Left ventricle myocardium inferior (tissue), 1 donor: ENCODE data around the gene CUL1. TPM values are rescaled to one million over a fixed set of nuclear protein-coding genes. Genes with fewer than 3 reads are reported as not detected.

Experiments
- DNase-seq: peaks from one replicate; pipeline ENCODE4 v3.0.0-alpha.2; 2020
- H3K27ac ChIP-seq: fragments of 200-600 bp; replicated peaks from 2 replicates; pipeline ENCODE4 v1.8.0; 2021
- H3K27me3 ChIP-seq: fragments of 200-600 bp; 2 replicates; pipeline ENCODE4 v1.8.0; 2021; ENCODE audit warnings: low read depth
- H3K36me3 ChIP-seq: fragments of 200-600 bp; 2 replicates; pipeline ENCODE4 v1.8.0; 2021
- H3K4me1 ChIP-seq: fragments of 200-600 bp; 2 replicates; pipeline ENCODE4 v1.8.0; 2021
- H3K4me3 ChIP-seq: fragments of 200-600 bp; 2 replicates; pipeline ENCODE4 v1.8.0; 2021; ENCODE audit warnings: mild to moderate bottlenecking, moderate library complexity
- H3K9me3 ChIP-seq: fragments of 200-600 bp; replicated peaks from 2 replicates; pipeline ENCODE4 v1.8.0; 2021
- intact Hi-C: fragments of 100-400 bp; cut with micrococcal nuclease; formaldehyde crosslinking; loops from one replicate; pipeline ENCODE4 v1.11.0; 2022
- total RNA-seq: library from RNA; stranded (reverse); fragmentation: NEBNext Ultra II Directional; extraction: Animal tissue kit (Norgen Biotek cat#: 25700); gene quantifications from one replicate; pipeline ENCODE4 v1.2.1, GENCODE V29; 2021
- TF ChIP-seq, protein P1 (sequence below): fragments of 200-600 bp; IDR thresholded peaks from 2 replicates; pipeline ENCODE4 v1.8.0; 2021; ENCODE audit warnings: antibody characterized with exemption, mild to moderate bottlenecking, borderline replicate concordance
- donor health status: DM: no; HTN: yes; CAD: no; lungs with severe emphysema.

Gene CUL1
- total RNA-seq, 1 donor from 2014 or later = 48.2 TPM

DNA sequence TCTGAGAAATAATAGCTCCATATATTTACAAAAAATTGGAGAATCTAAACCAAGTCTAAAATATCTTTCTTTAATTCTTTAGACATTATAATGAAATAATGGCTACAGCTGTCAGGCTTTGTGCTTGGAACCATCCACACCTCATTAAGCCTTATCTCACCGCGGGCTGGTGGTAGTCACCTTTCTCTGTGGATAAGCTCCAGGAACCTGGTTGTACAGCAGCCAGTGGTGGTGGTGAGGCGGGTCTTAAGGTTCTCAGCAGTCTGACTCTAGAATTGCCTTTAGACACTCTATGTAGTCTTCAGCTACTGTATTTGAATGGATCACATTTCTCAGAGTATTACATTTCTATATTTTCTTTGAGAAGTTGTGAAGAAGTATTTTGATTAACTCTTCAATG, 34.2 kb downstream of the CUL1 start:
- H3K27ac ChIP-seq = no peak overlapping the region
- no peak overlapping the region for H3K4me3 ChIP-seq
- H3K36me3 ChIP-seq = peaks cover 50% of the 10 kb centered on the region
- TF ChIP-seq, protein P1, sequence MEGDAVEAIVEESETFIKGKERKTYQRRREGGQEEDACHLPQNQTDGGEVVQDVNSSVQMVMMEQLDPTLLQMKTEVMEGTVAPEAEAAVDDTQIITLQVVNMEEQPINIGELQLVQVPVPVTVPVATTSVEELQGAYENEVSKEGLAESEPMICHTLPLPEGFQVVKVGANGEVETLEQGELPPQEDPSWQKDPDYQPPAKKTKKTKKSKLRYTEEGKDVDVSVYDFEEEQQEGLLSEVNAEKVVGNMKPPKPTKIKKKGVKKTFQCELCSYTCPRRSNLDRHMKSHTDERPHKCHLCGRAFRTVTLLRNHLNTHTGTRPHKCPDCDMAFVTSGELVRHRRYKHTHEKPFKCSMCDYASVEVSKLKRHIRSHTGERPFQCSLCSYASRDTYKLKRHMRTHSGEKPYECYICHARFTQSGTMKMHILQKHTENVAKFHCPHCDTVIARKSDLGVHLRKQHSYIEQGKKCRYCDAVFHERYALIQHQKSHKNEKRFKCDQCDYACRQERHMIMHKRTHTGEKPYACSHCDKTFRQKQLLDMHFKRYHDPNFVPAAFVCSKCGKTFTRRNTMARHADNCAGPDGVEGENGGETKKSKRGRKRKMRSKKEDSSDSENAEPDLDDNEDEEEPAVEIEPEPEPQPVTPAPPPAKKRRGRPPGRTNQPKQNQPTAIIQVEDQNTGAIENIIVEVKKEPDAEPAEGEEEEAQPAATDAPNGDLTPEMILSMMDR = no peak
- H3K9me3 ChIP-seq = no peaks in the 10 kb centered on the region
- peaks cover 48% of the 10 kb centered on the region for H3K4me1 ChIP-seq
- intact Hi-C loops = no loop called here
- H3K27me3 ChIP-seq = no peaks in the 10 kb centered on the region
- DNase-seq = no peak

DNA sequence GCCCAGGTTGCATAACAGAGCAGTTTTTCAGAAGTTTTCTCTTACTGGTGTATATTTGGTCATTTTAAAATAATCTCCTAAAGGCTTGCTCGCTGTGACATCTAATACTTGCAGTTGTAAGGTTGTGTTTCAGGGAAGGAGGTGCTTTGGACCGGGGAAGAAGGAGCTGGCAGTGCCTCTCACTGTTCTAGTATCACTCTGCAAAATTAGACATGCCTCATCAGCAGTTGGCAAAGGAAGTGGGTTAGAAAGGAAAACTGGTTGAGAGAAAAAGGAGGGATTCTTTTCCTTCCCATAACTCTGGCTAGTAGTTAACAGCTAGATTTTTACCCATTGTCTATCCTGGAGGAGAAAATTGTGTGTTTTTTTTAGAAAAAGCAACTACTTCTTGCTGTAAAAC, 34.8 kb downstream of the CUL1 start:
- peaks cover 42% of the 10 kb centered on the region for H3K4me1 ChIP-seq
- no peak overlapping the region for H3K27ac ChIP-seq
- intact Hi-C loops = no loop called here
- peaks cover 56% of the 10 kb centered on the region for H3K36me3 ChIP-seq
- no peaks in the 10 kb centered on the region for H3K27me3 ChIP-seq
- H3K4me3 ChIP-seq = no peak overlapping the region
- TF ChIP-seq, protein P1 = no peak
- H3K9me3 ChIP-seq = no peaks in the 10 kb centered on the region
- no peak for DNase-seq

DNA sequence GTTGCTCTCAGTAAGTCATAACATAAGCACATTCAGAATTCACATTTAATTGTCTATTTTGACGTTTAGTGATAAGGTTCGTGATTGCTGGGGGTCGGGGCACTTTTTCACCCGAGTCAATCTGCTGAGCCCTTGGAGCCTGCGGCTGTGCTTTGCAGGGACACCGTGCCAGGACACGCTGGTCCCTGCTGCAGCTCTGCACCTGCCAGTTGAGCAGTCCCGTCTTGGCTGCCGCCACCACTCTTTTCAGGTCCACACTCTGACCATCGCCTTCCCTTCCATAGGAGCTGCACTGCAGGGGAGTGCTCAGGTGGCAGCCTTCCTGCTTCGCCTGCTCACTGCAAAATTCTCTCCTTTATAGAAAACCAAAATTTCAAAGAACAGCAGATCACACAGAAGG, 36.4 kb downstream of the CUL1 start:
- intact Hi-C loops = no loop called here
- H3K27ac ChIP-seq = no peak overlapping the region

DNA sequence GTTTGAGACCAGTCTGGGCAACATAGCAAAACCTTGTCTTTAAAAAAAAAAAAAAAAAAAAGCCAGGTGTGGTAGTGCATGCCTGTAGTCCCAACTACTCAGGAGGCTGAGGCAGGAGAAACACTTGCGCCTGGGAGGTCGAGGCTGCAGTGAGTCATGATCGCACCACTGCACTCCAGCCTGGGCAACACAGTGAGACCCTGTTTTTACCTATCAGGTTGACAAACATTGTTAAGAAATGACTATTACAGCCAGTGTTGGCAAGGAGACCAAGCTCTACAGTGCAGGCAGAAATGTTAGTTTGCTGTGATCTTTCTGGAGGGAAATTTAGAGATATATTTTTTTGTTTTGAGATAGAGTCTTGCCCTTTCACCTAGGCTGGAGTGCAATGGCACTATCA, 37.3 kb downstream of the CUL1 start:
- TF ChIP-seq, protein P1 = no peak
- intact Hi-C loops = no loop called here
- peaks cover 25% of the 10 kb centered on the region for H3K4me1 ChIP-seq
- H3K36me3 ChIP-seq = peaks cover 64% of the 10 kb centered on the region
- no peaks in the 10 kb centered on the region for H3K27me3 ChIP-seq
- no peak for DNase-seq
- no peak overlapping the region for H3K27ac ChIP-seq
- no peaks in the 10 kb centered on the region for H3K9me3 ChIP-seq
- H3K4me3 ChIP-seq = no peak overlapping the region

More for the DNA sequence above, 36.4 kb downstream of the CUL1 start:
- Histone ChIP-seq H3K27me3 (no peaks in the 10 kb centered on the region), H3K4me3 (no peak overlapping the region), H3K9me3 (no peaks in the 10 kb centered on the region), H3K4me1 (peaks cover 25% of the 10 kb centered on the region), H3K36me3 (peaks cover 64% of the 10 kb centered on the region)
- no peak for DNase-seq
- TF ChIP-seq, protein P1 = no peak

DNA sequence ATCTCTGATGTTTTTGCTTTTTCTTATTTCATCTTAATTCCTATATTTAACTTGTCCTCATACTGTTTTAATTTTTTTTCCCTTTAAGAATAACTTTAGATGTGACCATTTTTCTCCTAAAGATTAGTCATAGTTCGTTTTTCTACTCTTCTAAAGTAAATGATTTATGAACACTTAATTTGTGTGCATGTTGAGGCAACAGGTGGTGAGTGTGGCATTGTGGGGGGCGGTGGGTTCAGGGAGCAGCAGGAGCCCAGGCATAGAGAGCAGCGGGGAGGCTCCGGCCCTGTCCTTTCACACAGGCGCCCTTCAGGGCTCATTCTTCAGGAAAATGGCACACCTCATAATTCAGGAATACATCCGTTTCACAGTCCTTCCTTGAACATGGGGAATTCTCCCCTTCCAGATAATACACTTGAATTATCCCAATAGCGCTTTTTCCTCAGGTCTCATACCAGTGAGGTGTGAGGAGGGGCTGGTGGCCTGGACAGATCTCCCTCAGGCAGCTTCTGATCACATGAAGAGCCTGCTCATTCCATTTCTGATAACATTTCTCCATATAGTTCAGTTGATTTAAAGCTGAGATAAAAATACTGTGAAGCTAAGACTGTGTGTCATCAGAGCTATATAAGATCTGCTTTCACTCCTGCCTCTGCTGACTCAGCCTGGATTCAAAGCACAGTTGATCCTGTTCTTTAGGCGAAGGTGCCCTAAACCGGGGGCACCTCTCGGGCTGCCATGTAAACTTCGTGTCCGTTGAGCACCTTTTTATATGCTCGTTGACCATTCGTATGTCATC, 40.2 kb downstream of the CUL1 start:
- no peak overlapping the region for H3K27ac ChIP-seq
- peaks cover 10% of the 10 kb centered on the region for H3K4me1 ChIP-seq
- TF ChIP-seq, protein P1 = no peak
- DNase-seq = no peak
- no peak overlapping the region for H3K4me3 ChIP-seq
- no peaks in the 10 kb centered on the region for H3K27me3 ChIP-seq
- H3K36me3 ChIP-seq = peaks cover 73% of the 10 kb centered on the region
- H3K9me3 ChIP-seq = peaks cover 4% of the 10 kb centered on the region
- intact Hi-C loops = no loop called here
